HG03060 (cell line): ENCODE results near the gene PBX2.

Experiments used
- ATAC-seq: cut with Tn5 transposase; IDR thresholded peaks from one replicate; pipeline ENCODE4 v1.9.1; 2021; ENCODE audit warnings: low read depth, moderate number of reproducible peaks; ENCODE audit not compliant: unreplicated experiment

The PBX2 gene

GRCh38 chr6:32175322-32175710 is 14.7 kb downstream of the PBX2 start:
- ATAC-seq, result no peak

- ATAC-seq, result no peak
These were observed 15.6 kb downstream of the PBX2 start for GRCh38 chr6:32174416-32174815.

GRCh38 chr6:32173051-32173727 is 16.8 kb downstream of the PBX2 start:
- no peak for ATAC-seq

- ATAC-seq, result no peak
These were observed 18.8 kb downstream of the PBX2 start for GRCh38 chr6:32171234-32171633.

- no peak for ATAC-seq
These were observed 19.7 kb downstream of the PBX2 start for GRCh38 chr6:32170294-32170693.

GRCh38 chr6:32168807-32169591 is 21.0 kb downstream of the PBX2 start:
- no peak for ATAC-seq

GRCh38 chr6:32168350-32168749 is 21.7 kb downstream of the PBX2 start:
- no peak for ATAC-seq

- ATAC-seq, result no peak
These were observed 22.2 kb downstream of the PBX2 start for GRCh38 chr6:32167761-32168262.

GRCh38 chr6:32167154-32167760 is 22.7 kb downstream of the PBX2 start:
- no peak for ATAC-seq

GRCh38 chr6:32166411-32167061 is 23.5 kb downstream of the PBX2 start:
- ATAC-seq, result no peak

GRCh38 chr6:32164295-32164694 is 25.7 kb downstream of the PBX2 start, which contains the start of gene EGFL8:
TSS of gene EGFL8 (plus strand) at chr6:32164595. CDS start at chr6:32166166, 1,571 bp downstream.
- ATAC-seq, result no peak

- ATAC-seq, result no peak
These were observed 26.3 kb downstream of the PBX2 start for GRCh38 chr6:32163559-32164258.

- ATAC-seq, result no peak
These were observed 31.9 kb downstream of the PBX2 start for GRCh38 chr6:32158052-32158451.

GRCh38 chr6:32156891-32157290 is 33.1 kb downstream of the PBX2 start:
- ATAC-seq, result no peak

- no peak for ATAC-seq
These were observed 35.4 kb downstream of the PBX2 start for GRCh38 chr6:32154514-32155161.

GRCh38 chr6:32153564-32154513 is 36.2 kb downstream of the PBX2 start, which contains the start of gene PPT2:
TSS of gene PPT2 (plus strand) at chr6:32154141. CDS start at chr6:32154595, 454 bp downstream.
- ATAC-seq, result no peak

GRCh38 chr6:32152769-32153563 is 37.0 kb downstream of the PBX2 start:
- no peak for ATAC-seq
